GM18517 (cell line): Measurements from ENCODE around the gene SSC5D.
"Not testable (repeated sequence)": the region's sequence is repeated elsewhere in the genome, so short reads cannot be mapped to it uniquely, and the experiment has no call there.

Experiments used
- ATAC-seq: cut with Tn5 transposase; IDR thresholded peaks from one replicate; pipeline ENCODE4 v1.9.1; 2021; ENCODE audit warnings: mild to moderate bottlenecking, moderate library complexity; ENCODE audit not compliant: unreplicated experiment

SSC5D gene

DNA sequence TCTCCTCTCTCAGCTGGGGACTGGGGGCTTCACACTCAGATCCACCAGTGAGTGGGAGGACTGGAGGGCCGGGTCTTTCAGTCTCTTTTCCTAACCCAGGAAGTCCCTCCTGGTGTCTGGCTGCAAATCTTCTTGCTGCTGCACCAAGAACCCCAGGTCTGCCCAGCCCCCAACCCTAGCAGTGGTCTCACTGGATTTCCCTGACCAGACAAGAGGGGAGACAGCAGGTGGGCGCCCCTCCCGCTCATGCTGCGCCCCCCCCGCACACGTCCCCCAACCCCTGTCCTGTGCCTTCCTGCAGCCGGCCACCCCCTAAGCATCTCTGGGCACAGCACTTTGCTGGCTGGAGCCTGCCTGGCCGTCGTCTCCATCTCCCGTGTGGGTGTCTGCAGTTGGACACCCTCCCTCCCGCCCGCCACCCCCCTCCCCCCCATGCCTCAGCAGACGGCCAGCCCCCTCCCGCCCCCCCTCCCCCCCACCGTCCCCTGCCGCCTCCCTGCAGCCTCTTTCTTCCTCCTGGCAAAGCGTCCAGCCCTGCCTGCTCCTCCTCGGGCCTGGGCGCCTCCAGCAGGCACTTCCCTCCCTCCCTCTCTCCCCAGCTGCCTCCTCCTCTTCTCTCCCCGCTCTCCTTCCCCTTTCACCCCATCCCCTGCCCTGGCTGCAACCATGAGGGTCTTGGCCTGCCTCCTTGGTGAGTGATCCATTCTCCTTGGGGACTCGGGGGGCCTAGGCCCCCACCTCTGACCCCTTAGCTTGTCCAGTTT lies at the start of gene SSC5D:
Gene SSC5D (plus strand): TSS at position 513 of the 764 bp plus-strand sequence. CDS start 154 bp downstream, at position 667.
- no peak for ATAC-seq

DNA sequence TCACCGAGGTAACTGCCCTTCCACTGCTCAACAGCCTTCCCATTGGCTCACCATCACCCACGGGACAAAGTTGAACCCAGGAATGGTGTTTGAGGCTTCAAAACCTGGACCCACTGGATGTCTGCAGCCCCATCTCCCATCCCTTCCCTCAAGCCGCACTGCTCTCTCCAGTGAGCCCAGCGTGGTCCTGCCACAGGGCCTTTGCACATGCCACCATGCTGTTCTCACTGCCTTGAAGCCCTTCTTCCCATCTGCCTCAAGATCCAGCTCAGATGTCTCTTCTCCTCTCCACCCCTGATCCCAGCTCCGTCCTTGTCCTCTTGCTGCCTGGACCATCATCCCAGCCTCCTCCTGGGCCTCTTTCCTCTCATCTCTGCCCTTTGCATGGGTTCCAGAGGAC lies 49.2 kb upstream of the SSC5D start:
- ATAC-seq = no peak

- ATAC-seq = no peak
Observed at GRCh38 chr19:55440411-55441105, 47.7 kb upstream of the SSC5D start.

DNA sequence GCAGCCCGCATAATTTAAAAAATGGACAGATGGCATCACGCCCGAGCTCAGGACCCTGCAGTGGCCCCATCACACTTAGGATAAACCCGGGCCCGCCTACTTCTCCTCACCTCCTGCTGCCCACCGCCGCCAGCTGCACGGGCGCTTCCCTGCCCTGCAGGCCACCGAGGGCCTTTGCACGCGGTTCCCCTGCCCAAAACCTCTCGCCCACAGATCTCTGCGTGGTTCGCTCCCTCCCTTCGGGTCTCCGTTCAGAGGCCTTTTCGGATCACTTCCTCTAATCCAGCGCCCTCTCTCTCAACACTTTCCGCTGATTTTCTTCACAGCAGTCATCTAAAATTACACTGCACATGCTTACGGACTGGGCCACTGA lies 46.9 kb upstream of the SSC5D start:
- ATAC-seq = no peak

GRCh38 chr19:55441692-55442321 lies 46.4 kb upstream of the SSC5D start:
- ATAC-seq = no peak

GRCh38 chr19:55442372-55442961 lies 45.8 kb upstream of the SSC5D start:
- ATAC-seq = no peak

DNA sequence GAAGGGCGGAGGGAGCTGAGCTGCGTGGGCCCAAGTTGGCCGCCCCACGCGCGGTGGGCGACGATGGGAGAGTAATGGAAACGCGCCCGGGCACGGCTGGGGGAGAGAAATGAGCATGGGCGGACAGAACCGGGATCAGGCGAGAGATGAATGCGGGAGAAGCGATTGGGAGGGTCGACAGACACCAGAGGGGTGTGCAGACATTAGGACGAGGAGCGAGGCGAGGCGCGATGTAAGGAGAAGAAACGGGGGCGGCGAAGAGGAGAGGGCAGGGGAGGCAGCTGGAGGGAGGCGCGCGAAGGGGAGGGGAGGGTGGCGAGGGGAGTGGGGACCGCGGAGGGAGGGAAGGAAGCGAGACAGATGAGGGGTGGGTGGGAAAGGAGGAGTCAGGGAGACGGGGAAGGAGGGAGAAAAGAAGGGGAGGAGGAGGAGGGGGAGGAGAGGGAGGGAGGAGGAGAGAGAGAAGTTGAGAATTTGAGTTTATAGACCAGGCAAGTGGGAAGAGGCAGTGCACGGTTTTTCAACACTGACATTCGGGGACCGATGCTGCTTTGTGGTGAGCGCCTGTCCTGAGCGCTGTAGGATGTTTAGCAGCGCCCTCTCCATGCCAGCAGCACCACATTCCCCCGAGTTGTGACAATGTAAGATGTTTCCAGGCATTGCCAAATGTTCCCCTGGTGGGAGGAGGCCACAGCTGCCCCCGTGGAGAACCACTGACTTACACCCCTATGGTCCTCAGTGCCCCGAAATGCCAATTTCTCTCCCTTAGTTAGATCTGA lies 45.0 kb upstream of the SSC5D start, which contains the start of gene SHISA7:
Gene SHISA7 (minus strand): TSS at position 256 of the 779 bp plus-strand sequence. CDS start 437 bp downstream, outside the sequence.
- no peak for ATAC-seq

DNA sequence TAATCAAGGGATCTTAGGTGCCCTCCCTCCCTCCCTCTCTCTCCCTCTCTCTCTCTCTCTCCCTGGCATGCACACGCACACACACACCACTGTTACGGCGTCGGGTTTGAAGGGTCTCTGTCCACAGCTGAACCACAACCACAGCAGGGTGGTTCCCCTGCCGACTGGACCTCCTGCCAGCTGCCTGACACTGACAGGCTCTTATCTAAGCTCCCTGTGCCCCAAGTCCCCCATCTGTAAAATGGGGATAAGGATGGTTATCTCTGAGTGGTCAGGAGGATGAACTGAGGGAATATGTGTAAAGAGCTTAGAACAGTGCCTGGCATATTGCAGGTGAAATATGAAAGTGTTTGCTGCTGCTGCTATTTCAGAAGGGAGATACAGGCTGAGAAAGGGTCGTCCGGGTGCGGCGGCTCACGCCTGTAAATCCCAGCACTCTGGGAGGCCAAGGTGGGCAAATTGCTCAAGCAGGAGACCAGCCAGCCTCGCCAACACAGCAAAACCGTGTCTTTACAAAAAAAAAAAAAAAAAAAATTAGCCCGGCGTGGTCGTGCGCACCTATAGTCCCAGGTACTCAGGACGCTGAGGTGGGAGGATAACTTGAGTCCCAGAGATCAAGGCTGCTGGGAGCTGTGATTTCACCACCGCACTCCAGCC lies 44.3 kb upstream of the SSC5D start:
- no peak for ATAC-seq

GRCh38 chr19:55444646-55445045 lies 43.6 kb upstream of the SSC5D start:
- ATAC-seq = no peak

DNA sequence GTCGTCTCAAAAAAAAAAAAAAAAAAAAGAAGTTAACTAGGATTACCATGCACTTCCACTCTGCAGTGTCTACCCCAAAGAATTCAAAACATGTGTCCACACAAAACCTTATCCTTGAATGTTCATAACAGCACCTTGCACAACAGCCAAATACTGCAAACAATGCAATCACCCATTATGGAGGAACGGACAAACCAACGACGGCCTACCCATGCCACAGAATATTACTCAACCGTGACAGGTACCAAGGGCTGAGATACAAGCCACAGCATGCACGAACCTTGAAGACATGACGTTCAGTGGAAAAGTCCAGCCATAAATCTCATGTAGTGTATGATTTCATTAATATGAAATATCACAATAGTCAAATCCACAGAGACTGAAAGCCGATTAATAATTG lies 42.2 kb upstream of the SSC5D start:
- no peak for ATAC-seq

GRCh38 chr19:55447421-55448174 lies 40.6 kb upstream of the SSC5D start:
- ATAC-seq = no peak

GRCh38 chr19:55448175-55448490 lies 40.1 kb upstream of the SSC5D start:
- ATAC-seq = not testable (repeated sequence)

DNA sequence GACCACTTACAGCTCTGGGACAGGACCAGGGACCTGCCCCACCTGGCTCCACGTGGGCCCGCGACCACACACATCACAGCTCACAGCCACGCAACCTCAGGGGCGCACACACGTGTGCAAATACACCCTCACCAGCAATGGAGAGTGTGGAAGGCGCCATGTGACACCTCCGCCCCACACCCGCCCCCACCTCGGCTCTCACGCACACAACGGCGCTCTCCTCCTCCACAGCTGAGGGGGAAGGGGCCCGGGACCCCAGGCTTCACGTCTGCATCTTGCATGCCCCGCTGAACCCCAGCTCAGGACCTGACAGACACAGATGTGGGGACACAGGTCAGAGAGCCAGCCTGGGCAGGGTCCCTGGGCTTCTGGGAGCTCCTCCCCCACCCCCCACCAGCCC lies 38.8 kb upstream of the SSC5D start:
- ATAC-seq = no peak

DNA sequence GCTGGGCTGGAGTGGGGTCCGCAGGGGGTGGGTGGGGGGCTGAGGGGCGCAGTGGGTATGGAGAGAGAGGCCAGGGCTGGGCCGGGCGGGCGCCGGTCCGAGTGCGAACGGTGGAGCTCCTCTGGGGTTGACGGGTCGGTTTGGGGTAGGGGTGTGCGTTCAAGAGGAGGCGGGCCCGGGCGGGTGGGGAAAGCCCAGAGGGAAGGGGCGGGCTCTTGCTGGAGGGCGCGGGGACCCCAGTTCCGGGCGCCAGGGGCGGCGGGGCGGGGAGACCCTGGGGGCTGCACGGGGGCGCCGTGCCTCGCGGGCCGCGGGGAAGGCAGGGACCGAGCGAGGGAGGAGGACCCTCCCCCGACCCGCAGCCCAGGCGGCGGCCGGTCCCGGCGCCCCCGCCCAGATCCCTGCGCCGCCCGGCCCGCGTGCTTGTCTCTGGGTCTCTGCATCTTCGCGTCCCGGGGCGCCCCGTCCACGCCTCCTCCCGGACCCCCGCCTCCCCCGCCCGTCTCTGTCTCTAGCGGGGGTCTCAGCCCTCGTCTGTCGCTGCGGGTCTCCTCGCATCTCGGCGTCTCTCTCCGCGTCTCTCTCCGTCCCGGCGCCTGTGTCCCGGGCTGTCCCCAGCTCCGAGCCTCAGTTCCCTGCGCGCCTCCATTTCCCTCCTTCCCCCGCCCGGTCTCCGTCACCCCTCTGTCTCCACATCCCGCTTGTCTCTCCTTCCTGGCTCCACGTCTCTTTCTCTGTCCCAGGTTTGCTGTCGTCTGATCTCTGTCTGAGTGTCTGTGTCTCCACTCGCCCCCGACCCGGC lies 36.9 kb upstream of the SSC5D start:
- no peak for ATAC-seq

DNA sequence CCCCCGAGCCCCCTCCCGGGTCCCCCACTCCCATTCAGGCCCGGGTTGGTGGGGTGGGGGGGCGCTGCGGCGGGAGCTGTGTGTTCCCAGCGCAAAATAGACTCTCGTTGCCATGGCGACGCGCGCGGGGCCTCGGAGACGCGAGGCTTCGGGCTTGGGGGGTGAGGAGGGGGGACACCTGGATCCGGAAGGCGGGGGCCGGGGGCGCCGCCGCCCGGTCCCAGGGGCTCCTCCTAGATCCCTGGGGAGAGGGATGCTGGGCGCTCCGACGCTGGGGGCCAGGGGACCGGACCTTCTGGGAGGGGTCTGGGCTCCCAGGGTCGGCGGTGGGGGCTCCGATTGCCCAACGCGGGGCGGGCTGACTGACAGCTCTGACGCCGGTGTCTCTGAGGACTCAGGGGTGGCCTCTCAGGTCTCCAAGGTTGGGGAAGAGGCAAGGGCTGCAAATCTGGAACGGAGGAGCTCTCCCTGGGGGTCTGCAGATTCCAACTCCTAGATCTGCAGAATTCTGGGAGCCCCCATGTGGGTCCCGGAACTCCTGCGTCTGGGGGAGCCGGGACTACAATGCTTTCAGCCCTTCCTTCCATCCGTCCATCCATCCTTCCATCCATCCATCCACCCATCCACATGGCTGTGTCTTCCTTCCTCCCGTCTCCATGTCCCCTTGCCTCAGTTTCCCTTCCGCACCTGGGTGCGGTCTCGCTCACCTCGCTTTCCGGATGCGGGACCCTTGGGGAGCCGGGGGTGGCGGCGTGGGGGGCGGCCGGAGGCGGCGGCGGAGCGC lies 36.1 kb upstream of the SSC5D start:
- ATAC-seq = no peak

- ATAC-seq = no peak
Observed at GRCh38 chr19:55452749-55453346, 35.4 kb upstream of the SSC5D start.

- ATAC-seq = no peak
Observed at GRCh38 chr19:55453511-55454260, 34.5 kb upstream of the SSC5D start.
